HG03442 (cell line): ENCODE measurements around the gene BLOC1S5.
A peak's percentile ranks its signal among the peaks of the same experiment; 100 is the strongest.
"Not testable (repeated sequence)": the region's sequence is repeated elsewhere in the genome, so short reads cannot be mapped to it uniquely, and the experiment has no call there.

ENCODE experiments used
- ATAC-seq: cut with Tn5 transposase; IDR thresholded peaks from one replicate; pipeline ENCODE4 v1.9.1; 2021; ENCODE audit warnings: mild to moderate bottlenecking, moderate library complexity; ENCODE audit not compliant: unreplicated experiment

BLOC1S5 gene

DNA sequence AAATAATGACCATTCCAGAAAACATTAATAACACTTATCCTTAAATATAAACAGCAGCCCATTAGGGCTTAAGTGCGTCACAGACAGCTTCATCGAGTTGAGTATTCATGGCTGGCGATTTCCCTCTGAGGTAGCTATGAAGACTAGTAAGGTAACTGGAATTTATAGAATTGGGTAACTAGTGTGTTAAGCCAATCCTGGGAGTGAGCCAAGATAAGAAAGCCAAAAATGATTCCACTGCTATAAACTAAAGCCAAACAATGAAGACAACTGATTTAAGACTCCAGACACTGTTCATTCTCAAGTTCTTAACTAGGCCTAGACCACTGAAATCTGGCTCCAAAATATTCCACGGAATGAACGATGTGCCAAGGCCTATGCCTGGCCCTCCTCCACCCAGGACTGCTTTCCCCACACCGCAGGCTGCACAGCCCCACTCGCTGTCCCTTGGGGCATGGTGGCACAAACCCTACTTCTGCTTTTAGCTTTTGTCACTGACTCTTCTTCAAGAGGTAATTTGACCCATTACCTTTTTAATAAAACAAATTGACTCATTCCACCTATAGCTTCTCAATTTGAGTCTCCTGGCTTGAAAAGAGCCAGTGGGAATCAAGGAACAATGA is 66.0 kb downstream of the BLOC1S5 start:
- no peak for ATAC-seq

DNA sequence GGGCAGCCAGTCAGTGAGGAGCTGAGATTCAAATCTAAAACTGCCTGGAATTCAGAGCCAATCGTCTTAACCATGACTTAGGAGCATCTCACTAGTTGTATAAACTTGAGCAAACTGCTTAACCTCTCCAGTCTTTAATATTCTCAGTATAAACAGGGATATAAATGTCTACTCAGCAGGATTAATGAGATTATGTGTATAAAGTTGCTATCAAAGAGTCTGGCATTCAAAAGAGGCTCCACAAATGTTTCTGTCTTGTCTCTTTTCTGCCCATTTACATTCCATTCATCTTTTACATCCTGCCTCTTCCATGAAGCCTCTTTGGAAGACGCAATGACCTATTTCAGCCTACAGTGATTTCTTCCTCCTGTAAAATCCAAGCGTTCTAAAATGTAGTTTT is 66.9 kb downstream of the BLOC1S5 start:
- no peak for ATAC-seq

DNA sequence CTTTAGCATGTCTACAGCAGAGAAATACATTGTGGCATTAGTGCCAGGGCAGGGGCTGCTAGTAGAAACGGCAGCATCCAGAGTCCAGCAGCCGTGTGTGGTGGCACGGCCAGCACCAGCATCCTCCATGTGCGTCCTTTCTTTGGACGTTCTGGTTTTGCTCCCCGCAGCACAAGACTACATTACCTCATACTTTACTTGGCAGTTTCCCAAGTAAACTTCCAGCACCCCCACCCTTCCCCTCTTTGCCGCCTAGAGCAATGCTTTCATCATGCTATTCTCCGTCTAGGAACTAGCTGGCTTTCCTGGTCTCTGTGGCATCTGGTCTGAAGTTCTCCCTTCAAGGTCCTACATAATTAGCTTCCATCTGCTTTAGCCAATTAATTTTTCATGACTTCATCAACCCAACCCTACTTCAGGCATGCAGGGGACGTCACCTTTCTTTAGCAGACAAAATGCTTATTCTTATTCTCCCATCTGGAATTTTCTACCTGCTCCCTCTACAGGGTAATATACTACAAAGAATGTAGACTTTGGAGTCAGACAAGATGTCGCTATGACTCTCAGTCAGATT is 67.6 kb downstream of the BLOC1S5 start:
- ATAC-seq, result no peak

DNA sequence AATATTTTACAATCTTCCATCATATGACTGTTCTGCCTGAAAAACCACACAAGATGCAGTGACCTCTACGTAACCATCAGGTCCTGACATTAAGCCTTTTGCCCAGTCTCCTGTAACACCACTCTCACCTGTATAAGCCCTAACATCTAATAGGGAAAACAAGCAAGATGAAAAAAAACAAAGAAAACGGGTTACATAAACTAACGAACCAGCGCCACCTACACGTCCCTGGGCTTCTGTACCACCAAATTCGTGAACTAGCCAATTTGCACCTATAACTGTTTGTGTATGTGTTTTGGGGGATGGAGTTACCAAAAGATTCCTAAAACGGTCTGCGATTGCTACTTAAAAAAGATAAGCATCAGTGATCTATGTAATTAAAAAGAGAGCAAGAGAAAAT is 70.2 kb downstream of the BLOC1S5 start:
- no peak for ATAC-seq

DNA sequence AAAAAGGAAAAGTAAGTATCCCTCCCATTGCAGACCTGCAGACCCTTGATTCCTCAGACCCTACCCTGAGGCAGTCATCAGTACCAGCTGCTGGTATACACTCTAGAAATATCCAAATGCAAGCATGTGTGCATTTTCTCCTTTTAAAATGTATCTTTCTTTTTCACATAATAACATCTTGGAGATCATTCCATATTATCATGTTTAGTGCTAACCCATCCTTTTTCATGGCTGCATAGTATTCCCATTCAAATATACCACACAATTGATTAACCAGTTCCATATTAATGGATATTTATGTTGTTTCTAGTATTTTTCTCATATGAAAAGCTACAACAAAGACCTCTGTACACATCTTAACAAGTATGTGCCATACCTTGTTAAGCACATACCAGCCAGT is 70.8 kb downstream of the BLOC1S5 start:
- ATAC-seq, result no peak

DNA sequence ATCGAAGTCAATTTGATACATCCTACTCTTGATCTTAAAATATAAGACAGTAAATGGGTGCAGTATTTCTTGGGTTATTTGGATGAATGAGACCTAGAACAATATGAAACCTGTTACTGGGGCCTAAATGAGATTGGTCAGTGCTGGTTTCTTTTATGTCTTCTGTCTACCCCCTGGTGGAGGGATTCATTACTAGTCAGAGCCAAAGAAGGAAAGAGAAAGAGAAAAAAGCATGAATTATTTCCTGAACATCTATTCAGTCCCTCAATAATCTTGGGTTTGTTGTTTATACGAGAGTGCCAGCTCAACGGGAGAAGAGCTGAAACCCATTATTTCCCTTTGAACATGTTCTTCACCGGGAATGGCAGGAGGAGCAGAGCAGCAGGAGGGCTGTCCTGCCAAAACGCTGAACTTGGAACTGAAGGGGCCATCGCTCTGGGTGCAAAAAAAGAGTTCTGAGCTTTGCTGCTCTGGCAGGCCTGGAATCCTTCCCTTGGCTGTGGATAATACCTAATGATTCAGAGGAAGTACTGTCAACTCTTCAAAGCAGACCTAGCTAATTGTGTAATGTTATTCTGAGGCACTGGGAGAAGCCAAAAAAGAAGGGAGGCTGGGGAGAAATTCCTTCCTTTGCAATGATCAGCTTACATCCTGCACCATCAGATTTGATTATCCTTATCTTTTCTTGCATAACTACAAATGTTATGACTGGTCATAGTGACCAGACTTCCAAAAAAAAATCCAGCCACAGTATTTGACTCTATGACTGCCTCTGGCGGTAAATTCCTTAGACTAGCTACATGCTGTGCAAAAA is 72.0 kb downstream of the BLOC1S5 start:
- peak; percentile 88 for ATAC-seq

DNA sequence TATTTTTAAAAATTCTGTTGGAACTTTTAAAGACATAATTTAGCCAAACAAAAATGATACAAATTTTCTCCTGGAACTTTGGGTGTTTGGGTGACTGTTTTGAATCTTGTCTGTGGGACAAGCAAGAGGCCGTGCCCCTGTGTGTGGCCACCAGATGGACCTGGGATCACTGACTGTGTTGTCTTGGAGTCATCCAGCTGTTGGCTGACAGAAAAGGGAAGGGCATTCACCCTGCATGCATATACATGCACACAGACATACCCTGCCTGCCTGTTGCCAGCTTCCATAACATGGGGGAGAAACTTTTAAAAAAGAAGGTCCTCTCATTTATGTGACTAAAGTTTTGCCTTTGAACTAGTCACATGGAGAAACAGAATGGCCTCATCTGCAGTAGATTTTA is 72.7 kb downstream of the BLOC1S5 start:
- peak; percentile 2 for ATAC-seq

DNA sequence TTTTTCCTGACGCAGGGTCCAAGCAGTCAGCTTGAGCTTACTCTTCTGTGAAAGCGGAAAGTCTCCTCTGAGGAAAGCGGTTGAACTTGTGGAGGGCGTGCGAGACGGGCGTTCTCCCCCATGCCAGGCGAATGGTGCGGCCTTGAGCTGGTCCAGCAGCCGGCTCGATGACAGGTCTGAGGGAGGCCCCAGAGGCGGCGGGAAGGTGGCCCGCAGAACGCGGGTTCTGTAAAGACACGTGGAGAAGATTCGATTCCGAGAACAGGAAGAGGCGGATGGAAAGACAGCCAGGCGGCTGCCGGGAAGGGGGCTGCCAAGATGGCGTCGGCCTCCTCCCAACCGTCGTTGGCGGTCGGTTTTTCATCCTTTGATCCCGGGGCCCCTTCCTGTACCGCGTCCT is 78.0 kb downstream of the BLOC1S5 start:
- ATAC-seq, result no peak

DNA sequence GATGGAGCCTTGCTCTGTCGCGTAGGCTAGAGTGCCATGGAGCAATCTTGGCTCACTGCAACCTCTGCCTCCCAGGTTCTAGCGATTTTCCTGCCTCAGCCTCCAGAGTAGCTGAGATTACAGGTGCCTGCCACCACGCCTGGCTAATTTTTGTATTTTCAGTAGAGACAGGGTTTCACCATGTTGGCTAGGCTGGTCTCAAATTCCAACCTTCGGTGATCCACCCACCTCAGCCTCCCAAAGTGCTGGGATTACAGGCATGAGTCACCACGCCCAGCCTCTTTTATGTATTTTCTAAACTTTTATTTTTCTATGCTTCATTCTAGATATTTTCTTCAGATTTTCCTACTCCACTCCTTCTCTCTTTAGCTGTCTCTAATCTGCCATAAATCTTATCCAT is 80.2 kb downstream of the BLOC1S5 start:
- not testable (repeated sequence) for ATAC-seq

DNA sequence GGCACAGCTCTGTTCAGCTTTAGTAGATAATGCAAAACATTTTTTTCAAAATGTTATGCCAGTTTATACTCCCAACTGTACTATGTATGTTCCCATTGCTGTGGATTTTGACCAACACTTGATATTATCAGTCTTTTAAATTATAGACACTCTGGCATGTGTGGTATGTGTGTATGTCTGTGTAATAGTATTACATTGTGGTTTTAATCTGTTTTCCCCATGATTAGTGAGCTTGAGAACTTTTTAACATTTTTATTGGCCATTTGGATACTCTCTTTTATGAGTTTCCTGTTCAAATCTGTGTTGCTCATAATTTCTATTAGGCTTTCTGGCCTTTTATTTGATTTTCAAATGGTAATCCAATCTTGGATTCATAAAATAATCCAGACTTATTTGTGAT is 84.4 kb downstream of the BLOC1S5 start:
- ATAC-seq, result no peak

DNA sequence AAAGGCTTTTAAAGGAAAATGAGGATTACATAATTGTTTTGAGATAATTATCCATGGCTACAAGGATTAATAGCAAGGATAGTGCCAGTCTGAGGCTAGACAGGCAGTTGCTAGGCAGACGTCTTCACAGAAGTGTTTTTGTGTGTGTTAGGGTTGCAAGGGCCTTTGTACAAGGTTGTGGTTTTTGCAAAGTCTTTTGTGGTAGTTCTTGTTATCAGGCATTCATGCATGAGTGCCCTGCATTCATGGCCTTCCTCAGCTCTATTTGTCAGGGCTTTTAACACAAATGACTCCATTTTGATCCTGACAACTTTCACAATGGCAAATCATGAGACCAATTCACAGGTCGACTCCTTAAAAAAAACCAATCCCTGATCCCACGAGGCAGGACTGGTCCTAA is 85.5 kb downstream of the BLOC1S5 start:
- ATAC-seq, result peak; percentile 74

DNA sequence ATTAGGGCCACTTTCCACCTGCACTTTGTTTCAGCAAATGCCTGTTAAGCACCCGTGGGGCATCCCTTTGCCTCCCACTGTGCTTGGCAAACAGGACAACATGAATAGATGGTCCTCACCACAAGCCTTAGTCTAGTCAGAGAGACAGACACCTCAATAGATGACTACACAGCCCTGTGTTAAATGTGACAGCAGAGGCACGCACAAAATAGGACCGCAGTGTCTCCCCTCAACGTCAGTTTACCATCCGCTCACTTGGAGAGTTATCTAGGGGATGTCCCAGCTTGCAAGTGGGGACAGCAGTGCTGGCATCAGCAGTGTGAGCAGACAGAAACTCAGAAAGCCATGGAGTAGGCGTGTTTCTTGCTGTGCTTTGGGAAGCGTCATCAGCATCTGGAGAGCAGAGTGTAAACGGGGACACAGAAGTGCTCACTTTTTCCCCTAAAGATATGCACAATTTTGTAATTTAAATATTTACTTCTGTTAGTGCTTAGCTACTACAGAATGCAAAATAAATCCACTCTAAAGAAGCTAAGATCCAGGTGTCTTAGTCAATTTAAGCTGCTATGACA is 87.6 kb downstream of the BLOC1S5 start:
- ATAC-seq, result no peak

DNA sequence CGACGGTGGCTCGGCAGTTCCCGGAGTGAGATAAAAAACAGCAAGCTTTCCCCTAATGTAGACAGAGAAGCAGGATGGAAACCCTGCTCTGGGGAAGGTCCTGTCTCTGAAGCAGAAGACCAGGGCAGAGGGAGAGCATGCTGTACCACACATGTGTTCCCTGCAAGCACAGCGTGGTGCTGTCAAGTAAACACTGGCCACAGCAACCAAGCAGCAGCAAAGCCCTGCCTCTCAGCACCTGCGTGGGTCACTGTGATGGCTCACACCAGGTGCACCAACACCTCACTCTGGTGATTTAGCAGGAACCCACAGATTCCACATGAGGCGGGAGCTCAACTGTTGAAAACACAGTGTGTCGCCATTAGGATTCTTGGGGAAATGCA is 88.4 kb downstream of the BLOC1S5 start:
- no peak for ATAC-seq

DNA sequence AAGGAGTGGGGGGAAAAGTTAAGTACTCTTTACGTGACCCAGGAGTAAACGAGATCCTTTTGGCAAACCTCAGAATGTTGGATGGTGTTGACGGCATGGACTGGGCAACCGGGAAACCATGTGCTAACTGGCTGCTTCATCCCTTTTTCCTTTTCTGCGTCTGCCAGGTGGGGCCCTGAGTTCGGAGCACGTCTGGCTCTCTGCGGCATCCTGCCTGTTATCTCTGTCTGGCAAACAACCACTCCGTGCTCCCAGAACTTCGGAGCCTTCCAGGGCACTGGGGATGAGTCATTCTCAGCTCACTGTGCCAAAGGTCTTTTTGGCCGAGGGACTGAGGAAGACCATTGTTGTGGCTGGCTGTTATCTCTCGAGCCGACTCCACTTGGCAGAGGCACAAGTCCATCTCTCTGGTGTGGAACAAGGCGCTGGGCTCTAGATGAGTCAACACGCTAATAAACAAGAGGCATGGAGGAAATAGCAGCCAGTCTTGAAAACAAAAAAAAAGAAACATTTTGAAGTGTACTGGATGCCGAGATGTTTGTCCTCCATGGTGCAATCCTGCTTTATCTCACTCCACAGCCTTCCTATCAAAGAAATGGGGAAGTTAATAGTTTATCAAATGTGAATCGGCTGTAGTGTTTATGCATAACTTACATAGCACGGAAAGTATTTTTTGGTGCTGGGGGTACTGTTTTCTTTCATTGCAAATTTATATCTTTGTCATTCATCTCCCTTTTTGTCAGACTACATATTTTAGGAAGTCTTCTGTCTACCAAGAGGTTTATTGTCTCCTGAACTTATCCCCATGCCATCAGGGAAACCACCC is 89.0 kb downstream of the BLOC1S5 start:
- peak; percentile 35 for ATAC-seq

DNA sequence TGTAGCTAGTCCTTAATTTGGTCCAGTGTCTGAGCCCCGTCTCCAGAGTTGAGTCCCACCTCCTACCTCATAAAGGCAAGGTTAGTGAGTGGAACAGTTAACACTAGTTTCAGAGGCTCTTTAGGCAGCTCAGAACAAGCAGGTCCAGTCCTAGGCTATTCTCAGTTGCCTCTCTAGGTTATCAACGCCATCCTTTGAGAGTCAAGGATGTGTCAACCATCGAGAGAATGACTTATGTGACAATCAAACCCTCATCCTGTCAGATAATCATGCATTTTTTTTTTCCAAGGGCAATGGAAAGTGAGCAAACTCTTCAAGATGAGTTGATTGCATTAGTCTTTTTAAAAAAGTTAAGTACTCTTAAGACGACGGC is 89.6 kb downstream of the BLOC1S5 start:
- ATAC-seq, result no peak

DNA sequence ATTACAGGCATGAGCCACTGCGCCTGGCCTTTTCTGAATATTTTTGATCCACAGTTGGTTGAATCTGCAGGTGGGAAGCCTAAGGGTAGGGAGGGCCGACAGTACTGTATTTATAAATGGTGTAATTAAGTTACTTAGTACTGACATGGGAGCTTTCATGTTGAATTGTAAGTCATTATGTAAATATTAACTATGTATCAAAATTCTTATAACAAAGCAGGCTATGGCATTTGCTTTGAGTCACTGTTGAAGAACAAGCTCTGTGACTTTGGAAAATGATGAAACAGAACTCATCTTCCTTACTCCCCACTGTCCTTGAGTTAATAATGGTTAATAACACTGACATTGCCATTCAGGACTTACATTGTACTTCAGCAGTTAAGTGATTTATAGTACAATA is 90.6 kb downstream of the BLOC1S5 start:
- no peak for ATAC-seq

DNA sequence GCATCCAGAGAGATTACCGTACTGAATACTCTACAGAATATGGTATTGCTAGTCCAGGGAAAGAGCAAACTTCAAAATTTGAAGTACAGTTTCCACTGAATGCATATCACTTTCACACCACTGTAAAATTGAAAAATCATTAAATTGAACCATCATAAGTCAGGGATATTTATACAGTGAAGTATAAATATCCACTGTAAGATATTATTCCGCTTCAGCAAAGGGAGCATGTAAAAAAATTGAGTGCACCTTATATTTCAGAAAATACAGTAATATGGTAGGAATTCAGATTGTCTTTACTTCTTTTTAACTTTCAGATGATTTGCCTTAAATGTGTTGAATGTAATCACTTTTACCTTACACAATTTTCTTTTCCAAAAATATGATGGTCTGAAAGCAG is 92.7 kb downstream of the BLOC1S5 start:
- no peak for ATAC-seq

DNA sequence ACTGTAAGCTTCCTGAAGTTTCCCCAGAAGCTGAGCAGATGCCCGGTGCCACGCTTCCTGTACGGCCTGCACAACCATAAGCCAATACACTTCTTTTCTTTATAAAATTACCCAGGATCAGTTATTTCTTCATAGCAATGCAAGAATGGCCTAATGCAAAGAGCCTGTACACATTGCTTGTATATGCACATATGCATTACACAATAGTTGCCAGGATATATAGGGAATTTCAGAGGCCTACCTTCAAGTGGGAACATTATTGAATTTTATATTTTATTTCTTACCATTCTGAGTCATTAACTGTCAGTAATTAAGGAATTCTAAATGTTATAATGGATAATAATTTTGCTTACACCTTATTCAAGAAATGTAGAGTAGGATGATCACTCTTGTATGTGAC is 93.6 kb downstream of the BLOC1S5 start:
- ATAC-seq, result no peak
